ENCODE results near the gene MYRF. TPM values are rescaled to one million over a fixed set of nuclear protein-coding genes. Genes with fewer than 3 reads are reported as not detected.

MYRF gene
- total and polyA plus RNA-seq, 2 donors (not counting 1 experiment from before 2014, with no cell fraction given) = 0.27 to 0.34 TPM

DNA sequence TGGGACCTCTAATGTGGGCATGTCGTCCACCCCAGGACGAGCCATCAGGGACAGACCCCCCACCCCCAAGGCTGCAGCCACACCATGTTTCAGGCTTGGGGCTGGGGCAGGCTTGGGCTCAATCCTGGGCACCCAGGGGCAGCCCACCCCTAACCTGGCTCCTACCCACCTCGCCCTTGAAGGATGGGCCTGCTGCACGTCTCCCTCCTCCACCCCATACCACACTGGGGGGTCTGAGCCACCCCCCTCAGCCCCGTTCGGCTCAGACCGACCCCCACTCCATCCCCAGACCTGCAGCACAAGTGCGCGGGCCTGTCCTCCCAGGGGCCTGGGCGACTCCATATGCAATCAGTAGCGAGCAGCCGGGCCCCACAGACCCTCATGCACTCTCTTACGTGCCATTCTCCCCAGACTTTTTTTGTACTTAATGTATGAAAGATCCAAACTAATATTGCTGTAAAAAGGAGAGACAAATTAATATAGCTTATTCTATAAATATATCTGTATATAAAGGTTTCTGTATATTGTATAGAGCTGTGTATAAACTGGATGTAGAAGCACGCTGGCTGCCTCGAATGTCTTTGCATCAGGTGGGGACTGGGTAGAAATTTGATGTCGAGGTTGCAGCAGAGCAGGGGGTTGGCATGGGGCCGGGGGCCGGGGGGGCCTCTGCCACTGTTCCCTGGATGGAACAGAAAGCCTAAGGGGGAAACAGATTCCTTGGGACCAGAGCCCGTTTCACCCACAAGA is 5.8 kb upstream of the MYRF start:
- POLR2A ChIA-PET = no interaction called here
- no peaks in the 10 kb centered on the region for H3K36me3 ChIP-seq (replicated peaks in 1 of 2; ENCODE audit: control extremely low read depth in 1 of 2, control insufficient read depth in 1 of 2, extremely low read depth in 1 of 2, insufficient read depth in 2 of 2, low read length in 1 of 2)
- Mint-ChIP-seq H3K27me3 (peaks cover 16% of the 10 kb centered on the region), H3K4me1 (no peaks in the 10 kb centered on the region), H3K27ac (no peak overlapping the region), H3K9me3 (ENCODE audit: insufficient read depth) (no peaks in the 10 kb centered on the region), H3K4me3 (no peak overlapping the region)
- no peak for ATAC-seq (ENCODE audit: low read depth)
- no peak for DNase-seq
- no peak overlapping the region for H3K27ac ChIP-seq (ENCODE audit: low read length in 2 of 2)
- intact Hi-C loops (cut with micrococcal nuclease) = loop anchor here (5.0 kb wide), 1 partner anchor 566 kb away; no protein-coding TSS in a partner anchor
- no peaks in the 10 kb centered on the region for H4K20me1 ChIP-seq (ENCODE audit: control insufficient read depth, insufficient read depth, low read length, poor library complexity, severe bottlenecking)
- H3K27me3 ChIP-seq (replicated peaks in 1 of 4; ENCODE audit: control extremely low read depth in 1 of 4, control insufficient read depth in 3 of 4, insufficient read depth in 4 of 4, low read length in 3 of 4) = peaks cover 0 to 30% (median 8%) of the 10 kb centered on the region in 4 experiments
- no peak overlapping the region for H3K4me3 ChIP-seq (ENCODE audit: control extremely low read depth in 1 of 5, extremely low read depth in 1 of 5, insufficient read depth in 1 of 5, low read depth in 2 of 5, low read length in 4 of 5)
- no peak overlapping the region for H2AFZ ChIP-seq (ENCODE audit: insufficient read depth, low read depth, low read length, poor library complexity, severe bottlenecking)
- H3K4me2 ChIP-seq (replicated peaks; ENCODE audit: low read depth, low read length, poor library complexity, severe bottlenecking) = no peak overlapping the region
- peaks cover 0 to 2% (median 0%) of the 10 kb centered on the region in 3 donors for H3K9me3 ChIP-seq (ENCODE audit: control extremely low read depth in 1 of 3, control insufficient read depth in 2 of 3, insufficient read depth in 1 of 3, low read length in 2 of 3)
- no peaks in the 10 kb centered on the region for H3K79me2 ChIP-seq (ENCODE audit: control insufficient read depth, insufficient read depth, low read length)
- H3K9ac ChIP-seq (ENCODE audit: low read length) = no peak overlapping the region
- CTCF ChIA-PET = interaction anchor here (1.1 to 6.6 kb wide), 6 partner anchors 11 to 366 kb away, joined by 3 to 69 read pairs (median 4); no protein-coding TSS in a partner anchor
- TF ChIP-seq, protein P1, sequence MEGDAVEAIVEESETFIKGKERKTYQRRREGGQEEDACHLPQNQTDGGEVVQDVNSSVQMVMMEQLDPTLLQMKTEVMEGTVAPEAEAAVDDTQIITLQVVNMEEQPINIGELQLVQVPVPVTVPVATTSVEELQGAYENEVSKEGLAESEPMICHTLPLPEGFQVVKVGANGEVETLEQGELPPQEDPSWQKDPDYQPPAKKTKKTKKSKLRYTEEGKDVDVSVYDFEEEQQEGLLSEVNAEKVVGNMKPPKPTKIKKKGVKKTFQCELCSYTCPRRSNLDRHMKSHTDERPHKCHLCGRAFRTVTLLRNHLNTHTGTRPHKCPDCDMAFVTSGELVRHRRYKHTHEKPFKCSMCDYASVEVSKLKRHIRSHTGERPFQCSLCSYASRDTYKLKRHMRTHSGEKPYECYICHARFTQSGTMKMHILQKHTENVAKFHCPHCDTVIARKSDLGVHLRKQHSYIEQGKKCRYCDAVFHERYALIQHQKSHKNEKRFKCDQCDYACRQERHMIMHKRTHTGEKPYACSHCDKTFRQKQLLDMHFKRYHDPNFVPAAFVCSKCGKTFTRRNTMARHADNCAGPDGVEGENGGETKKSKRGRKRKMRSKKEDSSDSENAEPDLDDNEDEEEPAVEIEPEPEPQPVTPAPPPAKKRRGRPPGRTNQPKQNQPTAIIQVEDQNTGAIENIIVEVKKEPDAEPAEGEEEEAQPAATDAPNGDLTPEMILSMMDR (IDR thresholded peaks at IDR 0.05) = no peak
- no peak for TF ChIP-seq EZH2 (IDR thresholded peaks at IDR 0.05; ENCODE audit: borderline replicate concordance, insufficient read depth, low read depth, low read length, poor library complexity, severe bottlenecking)
- 82% methylated on average over 14 of the region's 19 CpGs for WGBS (ENCODE audit: insufficient coverage)
- H3K4me1 ChIP-seq (ENCODE audit: control insufficient read depth in 2 of 2, insufficient read depth in 2 of 2, low read length in 2 of 2) = no peaks in the 10 kb centered on the region

All from B cell (primary cell).